Endodermal cell (in vitro differentiated cells): ENCODE results near the gene ZEB2. TPM values are rescaled to one million over a fixed set of nuclear protein-coding genes. Genes with fewer than 3 reads are reported as not detected.

Source experiments
- DNase-seq: peaks from one replicate; pipeline ENCODE4 v3.0.0-alpha.2; 2017
- H3K27ac ChIP-seq: 2 replicates; pipeline ENCODE4 v1.5.1; 2013; ENCODE audit warnings: mild to moderate bottlenecking, low read depth, low read length, moderate library complexity
- H3K27me3 ChIP-seq: 2 replicates; pipeline ENCODE4 v1.6.1; 2013; ENCODE audit warnings: mild to moderate bottlenecking, low read length, moderate library complexity; ENCODE audit not compliant: insufficient read depth, control insufficient read depth, poor library complexity, severe bottlenecking
- H3K36me3 ChIP-seq: 2 replicates; pipeline ENCODE4 v1.7.0; 2013; ENCODE audit warnings: mild to moderate bottlenecking, low read length, moderate library complexity; ENCODE audit not compliant: control insufficient read depth, insufficient read depth
- H3K4me1 ChIP-seq: one replicate; pipeline ENCODE4 v1.7.0; 2013; ENCODE audit warnings: low read length; ENCODE audit not compliant: control insufficient read depth, insufficient read depth
- H3K4me3 ChIP-seq: 2 replicates; pipeline ENCODE4 v1.5.1; 2013; ENCODE audit warnings: mild to moderate bottlenecking, low read length, moderate library complexity
- H3K9ac ChIP-seq: 2 replicates; pipeline ENCODE4 v1.6.1; 2013; ENCODE audit warnings: mild to moderate bottlenecking, low read length, moderate library complexity; ENCODE audit not compliant: poor library complexity, severe bottlenecking; ENCODE audit errors: extremely low read depth
- H3K9me3 ChIP-seq: 2 replicates; pipeline ENCODE4 v1.6.1; 2013; ENCODE audit warnings: mild to moderate bottlenecking, low read length, moderate library complexity; ENCODE audit not compliant: control insufficient read depth
- H3K27ac Mint-ChIP-seq: 2 replicates; pipeline ENCODE4 v1.8.0; 2020; ENCODE audit warnings: mixed read lengths
- H3K27me3 Mint-ChIP-seq: 2 replicates; pipeline ENCODE4 v1.8.0; 2021; ENCODE audit warnings: mild to moderate bottlenecking, mixed read lengths; ENCODE audit not compliant: insufficient read depth
- H3K36me3 Mint-ChIP-seq: 2 replicates; pipeline ENCODE4 v1.8.0; 2020; ENCODE audit warnings: low read depth, mixed read lengths
- H3K4me1 Mint-ChIP-seq: 2 replicates; pipeline ENCODE4 v1.8.0; 2020; ENCODE audit warnings: mixed read lengths
- H3K4me3 Mint-ChIP-seq: 2 replicates; pipeline ENCODE4 v1.8.0; 2020; ENCODE audit warnings: mild to moderate bottlenecking, moderate library complexity, mixed read lengths
- H3K9me3 Mint-ChIP-seq: 2 replicates; pipeline ENCODE4 v1.8.0; 2020; ENCODE audit warnings: mild to moderate bottlenecking, mixed read lengths
- WGBS, 2 experiments: methylation state at CpG; one replicate each; pipeline versions ENCODE4 v1.1.5 to v1.1.7; 2013; ENCODE audit warnings: missing lambda C conversion rate in 2 of 2, mixed read lengths in 1 of 2; ENCODE audit not compliant: insufficient coverage in 1 of 2, insufficient read length in 1 of 2; 5-methylcytosine and 5-hydroxymethylcytosine counted together
- total RNA-seq, 2 donors: library from RNA; stranded (reverse); fragmentation: NEBNext Ultra II Directional in 1 of 2; extraction: Animal tissue kit (Norgen Biotek cat#: 25700) in 1 of 2; gene quantifications; 2 replicates in 1 of 2; 3 replicates in 1 of 2; pipeline ENCODE4 v1.2.1, GENCODE V29; 2021
- TF ChIP-seq, protein P1 (sequence below): fragments of 200-600 bp; sonication (generic); conservative IDR thresholded peaks from 2 replicates; pipeline ENCODE4 v1.5.0; 2021; ENCODE audit warnings: antibody characterized with exemption, mild to moderate bottlenecking

ZEB2 gene
- total RNA-seq, 2 donors from 2014 or later: 0.29 to 0.31 TPM

DNA sequence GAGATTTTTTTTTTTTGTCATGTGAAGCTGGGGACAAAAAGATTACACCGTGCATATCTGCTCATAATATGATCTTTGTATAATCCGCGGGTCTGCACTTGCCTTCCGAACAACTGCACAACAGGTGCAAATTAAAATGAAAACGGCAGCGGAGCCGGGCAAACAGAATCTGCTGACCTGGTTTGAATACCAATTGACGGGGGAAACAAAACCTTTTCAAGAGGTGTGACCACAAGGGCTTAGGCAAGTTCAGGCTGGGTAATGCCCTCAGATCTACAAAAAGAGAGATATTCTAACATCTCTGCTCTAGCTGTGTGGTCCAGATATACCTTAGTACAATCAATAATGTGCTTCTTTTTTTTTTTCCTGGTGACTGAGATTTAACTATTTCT is 88.5 kb downstream of the ZEB2 start:
- Mint-ChIP-seq H3K27ac (no peak overlapping the region), H3K27me3 (no peaks in the 10 kb centered on the region), H3K9me3 (no peaks in the 10 kb centered on the region), H3K4me1 (peaks cover 23% of the 10 kb centered on the region), H3K36me3 (no peaks in the 10 kb centered on the region), H3K4me3 (no peak overlapping the region)
- Histone ChIP-seq H3K27me3 (no peaks in the 10 kb centered on the region), H3K9ac (no peak overlapping the region), H3K9me3 (no peaks in the 10 kb centered on the region), H3K36me3 (no peaks in the 10 kb centered on the region), H3K4me3 (peak overlapping the region; percentile 65), H3K27ac (peak overlapping the region; percentile 90), H3K4me1 (peaks cover 15% of the 10 kb centered on the region)
- WGBS, 2 experiments: 7 to 19% methylated on average over 5 to 8 of the region's 8 CpGs
- DNase-seq: peak; percentile 68
- TF ChIP-seq, protein P1, sequence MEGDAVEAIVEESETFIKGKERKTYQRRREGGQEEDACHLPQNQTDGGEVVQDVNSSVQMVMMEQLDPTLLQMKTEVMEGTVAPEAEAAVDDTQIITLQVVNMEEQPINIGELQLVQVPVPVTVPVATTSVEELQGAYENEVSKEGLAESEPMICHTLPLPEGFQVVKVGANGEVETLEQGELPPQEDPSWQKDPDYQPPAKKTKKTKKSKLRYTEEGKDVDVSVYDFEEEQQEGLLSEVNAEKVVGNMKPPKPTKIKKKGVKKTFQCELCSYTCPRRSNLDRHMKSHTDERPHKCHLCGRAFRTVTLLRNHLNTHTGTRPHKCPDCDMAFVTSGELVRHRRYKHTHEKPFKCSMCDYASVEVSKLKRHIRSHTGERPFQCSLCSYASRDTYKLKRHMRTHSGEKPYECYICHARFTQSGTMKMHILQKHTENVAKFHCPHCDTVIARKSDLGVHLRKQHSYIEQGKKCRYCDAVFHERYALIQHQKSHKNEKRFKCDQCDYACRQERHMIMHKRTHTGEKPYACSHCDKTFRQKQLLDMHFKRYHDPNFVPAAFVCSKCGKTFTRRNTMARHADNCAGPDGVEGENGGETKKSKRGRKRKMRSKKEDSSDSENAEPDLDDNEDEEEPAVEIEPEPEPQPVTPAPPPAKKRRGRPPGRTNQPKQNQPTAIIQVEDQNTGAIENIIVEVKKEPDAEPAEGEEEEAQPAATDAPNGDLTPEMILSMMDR: peak; percentile 8

DNA sequence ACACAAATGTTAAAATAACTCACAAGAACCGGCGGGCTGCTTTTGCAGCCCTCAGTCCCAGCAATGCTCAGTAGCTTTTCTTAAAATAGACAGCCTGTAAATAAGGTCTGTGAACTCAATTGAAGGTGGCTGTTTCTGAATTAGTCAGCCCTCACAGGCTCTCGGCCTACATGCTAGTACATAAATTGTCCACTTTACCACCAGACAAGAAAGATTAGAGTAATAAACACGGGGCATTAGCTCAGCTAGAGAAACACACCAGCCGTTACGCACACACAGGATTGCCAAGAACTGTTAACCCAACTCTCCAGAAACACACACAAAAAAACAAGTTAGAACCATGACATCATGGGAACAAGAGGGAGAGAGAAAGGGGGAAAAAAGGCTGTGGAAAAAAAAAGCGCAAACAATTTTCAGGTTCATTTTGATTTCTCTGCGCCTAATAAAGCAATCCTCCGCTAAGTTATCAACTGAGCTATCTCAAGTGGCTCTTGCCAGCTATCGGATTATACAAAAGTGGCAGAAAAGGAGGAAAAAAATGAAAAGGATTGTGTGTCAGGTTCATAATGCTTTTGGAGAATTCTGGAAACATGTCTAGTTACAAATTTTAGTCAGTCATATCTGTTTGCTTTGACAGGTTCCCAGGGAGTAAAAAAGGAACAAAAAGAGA is 89.1 kb downstream of the ZEB2 start:
- no peaks in the 10 kb centered on the region for H3K27me3 Mint-ChIP-seq
- no peak for DNase-seq
- H3K27me3 ChIP-seq: no peaks in the 10 kb centered on the region
- H3K4me1 Mint-ChIP-seq: peaks cover 23% of the 10 kb centered on the region
- TF ChIP-seq, protein P1: no peak
- no peak overlapping the region for H3K27ac Mint-ChIP-seq
- no peaks in the 10 kb centered on the region for H3K9me3 ChIP-seq
- H3K4me1 ChIP-seq: peaks cover 15% of the 10 kb centered on the region
- no peak overlapping the region for H3K9ac ChIP-seq
- H3K4me3 Mint-ChIP-seq: no peak overlapping the region
- peak overlapping the region; percentile 65 for H3K4me3 ChIP-seq
- H3K27ac ChIP-seq: peak overlapping the region; percentile 90
- no peaks in the 10 kb centered on the region for H3K36me3 Mint-ChIP-seq
- H3K36me3 ChIP-seq: no peaks in the 10 kb centered on the region
- WGBS, 2 experiments: 81 to 91% methylated on average over 5 to 10 of the region's 10 CpGs
- H3K9me3 Mint-ChIP-seq: no peaks in the 10 kb centered on the region

DNA sequence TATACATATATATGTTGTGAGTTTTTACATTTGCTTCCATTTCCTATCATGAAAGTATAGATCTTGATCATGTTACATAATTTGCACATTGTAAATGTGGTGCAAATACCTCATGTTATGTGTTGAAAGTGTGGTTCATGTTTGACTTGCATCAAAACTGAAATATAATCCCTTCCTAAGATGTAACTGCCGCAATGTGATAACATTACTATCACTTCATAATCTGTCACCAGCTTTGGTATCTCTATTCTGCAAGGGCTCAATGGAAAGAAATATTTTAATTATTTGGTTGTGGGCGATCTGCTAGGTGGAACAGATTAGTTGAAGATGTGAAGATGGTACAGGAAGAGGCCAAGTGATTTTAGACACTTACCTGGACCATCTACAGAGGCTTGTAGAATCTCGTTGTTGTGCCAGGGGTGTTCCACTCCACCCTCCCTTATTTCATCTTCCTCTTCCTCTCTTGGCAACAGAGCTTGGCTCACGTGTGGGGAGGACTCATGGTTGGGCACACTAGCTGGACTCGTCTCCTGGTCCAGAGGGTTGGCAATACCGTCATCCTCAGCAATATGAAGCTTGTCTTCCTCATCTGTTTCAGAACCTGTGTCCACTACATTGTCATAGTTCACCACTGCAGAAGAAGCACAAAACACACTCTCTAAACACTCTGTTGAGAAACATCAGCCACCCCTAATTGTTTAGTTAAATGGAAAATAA is 90.4 kb downstream of the ZEB2 start:
- no peaks in the 10 kb centered on the region for H3K9me3 ChIP-seq
- Mint-ChIP-seq H3K4me3 (no peak overlapping the region), H3K36me3 (no peaks in the 10 kb centered on the region), H3K27me3 (no peaks in the 10 kb centered on the region), H3K27ac (no peak overlapping the region), H3K9me3 (no peaks in the 10 kb centered on the region), H3K4me1 (peaks cover 33% of the 10 kb centered on the region)
- H3K9ac ChIP-seq: no peak overlapping the region
- H3K27me3 ChIP-seq: no peaks in the 10 kb centered on the region
- H3K4me3 ChIP-seq: no peak overlapping the region
- H3K36me3 ChIP-seq: no peaks in the 10 kb centered on the region
- TF ChIP-seq, protein P1: no peak
- H3K4me1 ChIP-seq: peaks cover 19% of the 10 kb centered on the region
- DNase-seq: no peak
- WGBS, 2 experiments: 95 to 100% methylated on average over 3 to 6 of the region's 6 CpGs
- H3K27ac ChIP-seq: no peak overlapping the region
